Activated naive CD8-positive, alpha-beta T cell treated with anti-CD3 and anti-CD28 coated beads, Interleukin-2, amount 10 ng/mL, durations not matched to agents 7 days and 5 days (primary cell): ENCODE measurements around the gene AGTPBP1. TPM values are rescaled to one million over a fixed set of nuclear protein-coding genes. Genes with fewer than 3 reads are reported as not detected.

Source experiments
- ATAC-seq: fragments of 150-1000 bp; cut with Tn5 transposase; one replicate; pipeline ENCODE4 v1.10.0; 2021; ENCODE audit warnings: low read depth, moderate library complexity
- POLR2A ChIA-PET: fragments of 350-600 bp; sonication (Branson Sonifier 250); formaldehyde crosslinking; loops from one replicate; lab custom pipeline; 2021; ENCODE audit warnings: antibody characterized with exemption; lab: Charles Lee
- DNase-seq: peaks from one replicate; pipeline ENCODE4 v3.0.0; 2021
- H3K27ac Mint-ChIP-seq: one replicate; pipeline ENCODE4 v1.8.0; 2022; ENCODE audit warnings: mild to moderate bottlenecking, mixed read lengths
- H3K27me3 Mint-ChIP-seq: one replicate; pipeline ENCODE4 v1.8.0; 2022; ENCODE audit warnings: mild to moderate bottlenecking, moderate library complexity, mixed read lengths
- H3K36me3 Mint-ChIP-seq: one replicate; pipeline ENCODE4 v1.8.0; 2021; ENCODE audit warnings: mild to moderate bottlenecking, mixed read lengths
- H3K4me1 Mint-ChIP-seq: one replicate; pipeline ENCODE4 v1.8.0; 2021; ENCODE audit warnings: mixed read lengths
- H3K4me3 Mint-ChIP-seq: one replicate; pipeline ENCODE4 v1.8.0; 2022; ENCODE audit warnings: mild to moderate bottlenecking, moderate library complexity, mixed read lengths
- H3K9me3 Mint-ChIP-seq: one replicate; pipeline ENCODE4 v1.8.0; 2021; ENCODE audit warnings: mixed read lengths
- total RNA-seq, 2 experiments: library from RNA; stranded (reverse); gene quantifications; one replicate each; pipeline ENCODE4 v1.2.3, GENCODE V29; 2021

Gene AGTPBP1
- total RNA-seq, 2 experiments from 2014 or later: 42.6 to 46.7 TPM

DNA sequence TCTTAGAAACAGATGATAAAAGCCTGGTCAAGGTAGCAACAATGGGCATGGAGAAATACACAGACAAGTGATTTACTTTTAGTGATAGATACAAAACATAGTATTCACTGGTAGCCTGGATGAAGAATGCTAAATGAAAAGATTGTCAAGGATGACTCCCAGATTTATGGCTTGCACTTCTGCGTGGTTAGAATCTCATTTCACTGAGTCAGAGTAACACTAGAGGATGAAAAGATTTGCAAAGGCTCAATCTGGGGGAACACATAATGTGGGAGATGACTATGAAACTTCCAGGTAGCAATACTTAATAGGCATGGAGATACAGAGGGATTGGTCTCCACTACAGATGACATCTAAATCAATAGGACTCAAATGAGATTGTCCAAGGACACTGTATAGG is 38.4 kb downstream of the AGTPBP1 start:
- Mint-ChIP-seq H3K36me3 (peaks cover 26% of the 10 kb centered on the region), H3K27me3 (no peaks in the 10 kb centered on the region), H3K27ac (no peak overlapping the region), H3K4me1 (peaks cover 9% of the 10 kb centered on the region), H3K4me3 (no peak overlapping the region), H3K9me3 (peaks cover 3% of the 10 kb centered on the region)
- POLR2A ChIA-PET: no interaction called here
- ATAC-seq (no peak), DNase-seq (no peak)

DNA sequence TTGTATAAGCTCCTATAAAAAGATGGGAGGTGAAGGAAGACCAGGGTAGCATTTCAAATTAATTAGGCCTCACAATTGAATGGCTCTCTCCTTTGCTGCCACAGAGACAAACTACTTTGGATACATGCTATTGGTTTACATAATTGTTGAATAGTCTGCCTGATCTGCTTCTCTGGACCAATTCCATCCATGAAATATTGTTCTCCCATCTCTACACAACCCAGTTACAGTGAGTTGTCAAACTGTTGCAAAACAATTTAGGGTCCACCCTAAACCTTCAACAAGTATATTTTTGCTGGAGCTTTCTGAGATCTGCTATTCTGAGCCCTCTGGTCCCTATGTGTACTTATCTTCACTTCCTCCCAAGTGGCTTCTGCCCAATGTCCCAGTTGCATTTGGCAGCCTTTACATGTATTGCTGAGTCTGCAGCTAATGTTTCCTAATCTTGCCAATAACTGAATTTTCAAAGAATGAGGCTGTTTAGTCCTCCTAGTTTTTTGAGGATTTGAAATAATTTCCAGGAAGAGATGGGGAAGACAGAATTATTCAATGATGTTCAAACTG is 38.9 kb downstream of the AGTPBP1 start:
- DNase-seq: no peak
- Mint-ChIP-seq H3K27ac (no peak overlapping the region), H3K27me3 (no peaks in the 10 kb centered on the region), H3K36me3 (peaks cover 23% of the 10 kb centered on the region), H3K4me3 (no peak overlapping the region), H3K4me1 (peaks cover 9% of the 10 kb centered on the region), H3K9me3 (no peaks in the 10 kb centered on the region)
- POLR2A ChIA-PET: interaction anchor here (0.7 kb wide), 1 partner anchor 39 kb away, joined by 3 read pairs; no protein-coding TSS in a partner anchor
- ATAC-seq: no peak

DNA sequence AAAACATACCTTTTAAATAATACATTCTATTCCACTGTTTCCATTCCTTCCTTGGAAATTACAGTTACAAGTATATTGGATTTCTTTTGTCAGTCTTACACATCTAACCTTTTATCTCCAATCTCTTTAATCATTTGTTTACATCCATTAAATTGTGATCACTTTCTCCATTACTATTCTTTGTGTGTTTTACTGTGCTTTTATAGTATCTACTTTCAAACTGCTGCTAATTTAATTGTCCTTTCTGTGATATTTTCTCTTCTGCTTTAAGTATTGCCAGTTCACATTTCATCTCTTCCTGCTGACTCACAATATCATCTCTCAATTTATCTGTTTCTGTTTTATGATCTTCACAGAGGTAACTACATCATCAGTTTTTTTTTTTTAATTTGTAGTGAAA is 39.6 kb downstream of the AGTPBP1 start:
- Mint-ChIP-seq H3K36me3 (peaks cover 18% of the 10 kb centered on the region), H3K27me3 (no peaks in the 10 kb centered on the region), H3K4me3 (no peak overlapping the region), H3K4me1 (peaks cover 9% of the 10 kb centered on the region), H3K27ac (no peak overlapping the region), H3K9me3 (no peaks in the 10 kb centered on the region)
- ATAC-seq (no peak), DNase-seq (no peak)
- POLR2A ChIA-PET: interaction anchor here (0.7 kb wide), 1 partner anchor 39 kb away, joined by 3 read pairs; no protein-coding TSS in a partner anchor

DNA sequence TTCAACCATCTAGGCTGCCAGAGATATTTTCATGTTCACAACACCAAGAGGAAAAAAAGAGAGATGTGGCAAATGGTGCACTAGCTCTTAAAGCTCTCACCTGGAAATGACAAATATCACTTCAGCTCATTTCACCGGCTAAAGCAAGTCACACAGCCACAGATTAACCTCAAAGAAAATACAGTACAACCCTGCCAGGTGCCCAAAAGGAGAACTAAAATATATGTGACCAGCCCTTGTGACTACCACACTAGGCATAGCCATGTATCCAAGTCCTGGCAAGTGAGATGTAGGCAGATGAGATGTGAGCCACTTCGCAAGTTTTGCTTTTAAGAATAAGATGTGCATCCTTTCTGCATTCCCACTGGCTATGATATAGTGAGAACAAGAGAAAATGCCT is 41.4 kb downstream of the AGTPBP1 start:
- no peak for ATAC-seq
- H3K4me1 Mint-ChIP-seq: peaks cover 9% of the 10 kb centered on the region
- no peak overlapping the region for H3K4me3 Mint-ChIP-seq
- H3K27ac Mint-ChIP-seq: no peak overlapping the region
- peaks cover 13% of the 10 kb centered on the region for H3K36me3 Mint-ChIP-seq
- no peak for DNase-seq
- no peaks in the 10 kb centered on the region for H3K9me3 Mint-ChIP-seq
- POLR2A ChIA-PET: no interaction called here
- no peaks in the 10 kb centered on the region for H3K27me3 Mint-ChIP-seq

DNA sequence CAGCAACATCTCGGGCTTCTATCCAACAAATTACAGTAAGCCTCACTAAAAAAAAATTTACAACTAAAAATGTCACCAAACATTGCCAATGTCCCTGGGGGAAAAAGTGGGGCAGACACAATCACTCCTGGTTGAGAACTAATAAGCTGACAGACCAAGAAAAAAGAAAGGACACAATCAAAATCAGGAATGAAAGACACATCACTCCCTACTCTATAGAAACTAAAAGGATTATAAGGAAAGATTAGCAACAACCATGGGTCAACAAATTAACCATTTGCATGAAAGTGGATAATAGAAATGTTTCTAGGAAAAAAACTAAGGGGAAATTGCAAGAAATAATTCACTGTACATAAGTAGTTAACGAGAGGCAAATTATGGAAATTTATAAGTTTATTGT is 53.4 kb downstream of the AGTPBP1 start:
- no peaks in the 10 kb centered on the region for H3K27me3 Mint-ChIP-seq
- peaks cover 39% of the 10 kb centered on the region for H3K36me3 Mint-ChIP-seq
- DNase-seq (no peak), ATAC-seq (no peak)
- H3K4me1 Mint-ChIP-seq: no peaks in the 10 kb centered on the region
- H3K4me3 Mint-ChIP-seq: no peak overlapping the region
- H3K27ac Mint-ChIP-seq: no peak overlapping the region
- POLR2A ChIA-PET: no interaction called here
- peaks cover 2% of the 10 kb centered on the region for H3K9me3 Mint-ChIP-seq

DNA sequence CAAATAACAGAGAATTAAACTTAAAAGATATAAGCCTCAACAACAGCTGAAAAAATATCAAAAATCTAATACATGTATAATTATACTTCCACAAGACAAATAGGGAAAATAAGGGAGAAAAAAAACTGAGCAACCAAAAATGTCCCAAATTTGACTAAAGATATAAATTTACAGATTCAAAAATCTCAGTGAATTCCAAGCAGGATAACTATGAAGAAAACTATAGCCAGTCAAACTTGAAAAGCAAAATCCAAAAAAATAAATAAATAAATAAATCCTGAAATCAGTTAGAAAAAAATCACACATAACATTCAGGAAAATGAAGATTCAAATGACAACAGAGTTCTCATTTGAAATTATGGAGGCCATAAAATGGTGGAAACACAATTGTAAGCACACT is 56.7 kb downstream of the AGTPBP1 start:
- H3K27ac Mint-ChIP-seq: no peak overlapping the region

DNA sequence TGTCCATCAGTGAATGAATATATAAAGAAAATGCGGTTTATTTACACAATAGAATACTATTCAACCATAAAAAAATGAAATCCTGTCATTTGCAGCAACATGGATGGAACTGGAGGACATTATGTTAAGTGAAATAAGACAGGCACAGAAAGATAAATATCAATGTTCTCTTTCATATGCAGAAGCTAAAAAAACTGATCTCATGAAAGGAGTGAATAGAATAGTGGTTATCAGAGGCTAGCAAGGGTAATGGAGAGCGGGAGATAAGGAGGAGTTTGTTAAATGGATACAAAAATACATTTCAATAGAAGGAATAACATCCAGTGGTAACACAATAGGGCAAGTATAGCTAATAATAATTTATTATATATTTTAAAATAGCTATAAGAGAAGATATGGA is 65.0 kb downstream of the AGTPBP1 start:
- Mint-ChIP-seq H3K27me3 (no peaks in the 10 kb centered on the region), H3K27ac (no peak overlapping the region), H3K4me3 (no peak overlapping the region), H3K4me1 (peaks cover 2% of the 10 kb centered on the region), H3K9me3 (no peaks in the 10 kb centered on the region), H3K36me3 (peaks cover 13% of the 10 kb centered on the region)
- POLR2A ChIA-PET: no interaction called here
- ATAC-seq: no peak
- no peak for DNase-seq

More for the DNA sequence above, 56.7 kb downstream of the AGTPBP1 start:
- ATAC-seq: no peak
- POLR2A ChIA-PET: no interaction called here
- peaks cover 2% of the 10 kb centered on the region for H3K9me3 Mint-ChIP-seq
- H3K27me3 Mint-ChIP-seq: no peaks in the 10 kb centered on the region
- H3K4me3 Mint-ChIP-seq: no peak overlapping the region
- peaks cover 38% of the 10 kb centered on the region for H3K36me3 Mint-ChIP-seq
- H3K4me1 Mint-ChIP-seq: no peaks in the 10 kb centered on the region
- DNase-seq: no peak

DNA sequence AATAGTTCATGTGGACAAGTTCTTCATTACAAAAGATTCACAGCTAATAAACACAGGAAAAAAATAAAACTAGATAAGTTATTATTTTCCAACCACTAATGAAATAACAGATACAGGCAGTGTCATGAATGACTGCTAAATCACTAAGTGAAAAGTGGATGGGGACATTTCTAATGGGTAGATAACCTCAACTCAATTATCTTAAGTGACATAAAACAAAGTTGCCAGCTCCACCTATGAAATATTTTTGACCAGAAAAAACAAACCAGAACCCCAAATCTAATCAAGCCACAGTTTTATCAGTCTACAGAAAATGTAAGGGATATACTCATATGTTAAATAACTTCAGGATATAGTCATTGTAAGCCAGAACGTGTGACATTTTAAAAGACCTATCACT is 74.4 kb downstream of the AGTPBP1 start:
- H3K36me3 Mint-ChIP-seq: peaks cover 14% of the 10 kb centered on the region
- no peak for DNase-seq
- no peaks in the 10 kb centered on the region for H3K27me3 Mint-ChIP-seq
- no peak for ATAC-seq
- no peak overlapping the region for H3K27ac Mint-ChIP-seq
- H3K4me3 Mint-ChIP-seq: no peak overlapping the region
- no peaks in the 10 kb centered on the region for H3K9me3 Mint-ChIP-seq
- POLR2A ChIA-PET: no interaction called here
- H3K4me1 Mint-ChIP-seq: no peaks in the 10 kb centered on the region

DNA sequence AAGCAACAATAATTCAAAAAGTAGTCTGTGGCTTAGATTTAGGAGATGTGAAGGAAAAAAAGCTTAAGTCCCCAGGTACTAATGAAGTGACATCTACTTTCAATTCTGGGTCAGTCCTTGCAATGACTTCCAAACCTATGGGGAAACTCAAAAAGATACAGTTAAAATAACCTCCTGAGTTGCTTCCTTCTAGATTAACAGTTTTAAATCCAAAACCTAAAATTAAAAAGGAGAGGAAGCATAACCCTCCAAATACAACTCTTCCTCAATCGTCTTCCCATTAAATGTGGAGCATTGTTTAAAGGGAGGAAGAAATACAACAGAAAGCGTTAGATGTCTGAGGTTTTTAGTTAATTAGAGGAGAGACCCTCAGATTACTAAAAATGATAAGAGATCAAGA is 75.7 kb downstream of the AGTPBP1 start:
- no peak overlapping the region for H3K27ac Mint-ChIP-seq
- ATAC-seq (no peak), DNase-seq (no peak)
- H3K36me3 Mint-ChIP-seq: peaks cover 17% of the 10 kb centered on the region
- H3K4me3 Mint-ChIP-seq: no peak overlapping the region
- POLR2A ChIA-PET: no interaction called here
- H3K27me3 Mint-ChIP-seq: no peaks in the 10 kb centered on the region
- H3K9me3 Mint-ChIP-seq: no peaks in the 10 kb centered on the region
- H3K4me1 Mint-ChIP-seq: no peaks in the 10 kb centered on the region

DNA sequence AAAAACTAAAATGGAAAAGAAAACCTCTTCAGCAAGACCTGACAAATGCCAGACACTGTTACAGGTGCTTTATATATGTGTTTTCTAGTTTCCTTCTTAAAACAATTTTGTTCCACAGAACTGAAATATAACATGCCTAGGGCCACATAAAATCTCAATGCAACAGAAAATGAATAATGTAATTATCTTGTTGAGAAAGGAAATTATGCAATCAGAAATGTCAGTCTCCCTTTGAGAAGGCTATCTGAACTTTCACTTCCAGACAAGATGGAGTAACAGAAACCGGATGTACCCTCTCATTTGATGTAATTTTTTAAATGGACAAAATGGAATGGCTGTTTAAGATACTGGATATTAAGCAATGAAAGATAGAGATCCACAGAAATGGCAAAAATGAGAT is 79.2 kb downstream of the AGTPBP1 start:
- no peak overlapping the region for H3K27ac Mint-ChIP-seq
- POLR2A ChIA-PET: no interaction called here
- no peaks in the 10 kb centered on the region for H3K9me3 Mint-ChIP-seq
- ATAC-seq (no peak), DNase-seq (no peak)
- H3K4me1 Mint-ChIP-seq: no peaks in the 10 kb centered on the region
- no peaks in the 10 kb centered on the region for H3K27me3 Mint-ChIP-seq
- H3K36me3 Mint-ChIP-seq: peaks cover 12% of the 10 kb centered on the region
- no peak overlapping the region for H3K4me3 Mint-ChIP-seq

DNA sequence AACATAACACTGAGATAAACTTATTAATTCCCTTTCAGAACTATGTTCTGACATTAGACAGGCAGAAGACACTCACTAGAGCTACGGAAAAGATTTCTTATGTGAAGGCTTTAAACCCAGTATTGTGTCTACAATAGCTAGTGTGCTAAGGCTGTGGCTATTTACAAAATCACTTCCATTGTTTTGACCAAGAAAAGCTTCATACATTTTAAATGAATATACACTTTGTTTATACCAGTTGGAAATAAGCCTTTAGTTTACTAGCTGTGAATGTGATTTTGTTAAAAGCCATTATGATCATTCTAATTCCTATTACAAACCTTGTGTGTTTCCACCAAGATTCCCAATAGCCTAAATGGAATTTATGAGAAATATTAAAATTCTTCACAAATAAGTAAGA is 83.0 kb downstream of the AGTPBP1 start:
- no peak overlapping the region for H3K27ac Mint-ChIP-seq
- peaks cover 12% of the 10 kb centered on the region for H3K36me3 Mint-ChIP-seq
- no peak for ATAC-seq
- POLR2A ChIA-PET: interaction anchor here (0.5 kb wide), 1 partner anchor 315 kb away, joined by 3 read pairs; no protein-coding TSS in a partner anchor
- H3K9me3 Mint-ChIP-seq: no peaks in the 10 kb centered on the region
- DNase-seq: no peak
- no peak overlapping the region for H3K4me3 Mint-ChIP-seq
- no peaks in the 10 kb centered on the region for H3K27me3 Mint-ChIP-seq
- no peaks in the 10 kb centered on the region for H3K4me1 Mint-ChIP-seq

DNA sequence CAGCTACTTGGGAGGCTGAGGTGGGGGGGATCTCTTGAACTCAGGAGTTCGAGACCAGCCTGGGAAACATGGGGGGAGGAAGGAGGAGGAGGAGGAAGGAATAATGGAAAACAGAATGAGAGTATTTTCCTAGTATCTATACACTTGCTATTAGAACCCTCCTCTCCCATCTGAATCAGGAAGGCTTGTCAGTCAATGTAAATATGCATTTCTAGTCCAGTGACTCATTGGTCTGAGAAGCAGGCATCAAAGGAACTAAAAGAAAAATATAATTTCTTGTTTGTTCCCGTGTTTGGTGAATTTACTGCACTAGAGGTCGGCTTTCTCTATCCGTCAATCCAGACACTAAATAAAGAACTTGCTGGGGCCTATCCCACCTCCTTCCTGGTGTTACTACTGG is 88.6 kb downstream of the AGTPBP1 start:
- ATAC-seq (no peak), DNase-seq (no peak)
- Mint-ChIP-seq H3K36me3 (peaks cover 16% of the 10 kb centered on the region), H3K27ac (no peak overlapping the region), H3K27me3 (no peaks in the 10 kb centered on the region), H3K4me1 (no peaks in the 10 kb centered on the region), H3K9me3 (no peaks in the 10 kb centered on the region), H3K4me3 (no peak overlapping the region)
- POLR2A ChIA-PET: no interaction called here

DNA sequence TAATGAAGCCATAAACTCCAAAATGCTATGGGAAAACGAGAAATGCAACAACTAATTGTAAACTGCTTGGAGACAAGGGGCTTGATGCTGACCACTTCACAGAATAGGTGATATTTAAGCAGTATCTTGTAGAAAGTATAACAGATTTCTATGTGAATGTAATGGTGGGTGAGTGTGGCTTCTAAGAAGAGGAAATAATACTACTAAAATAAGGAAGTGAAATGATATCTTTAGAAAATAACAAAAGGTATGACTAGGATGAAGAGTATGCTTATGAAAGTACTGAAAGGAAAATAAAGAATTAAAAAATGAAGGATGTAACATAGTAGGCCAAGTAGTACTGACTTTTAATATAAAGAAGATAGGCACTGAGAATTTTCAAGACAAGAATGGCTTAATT is 94.2 kb downstream of the AGTPBP1 start:
- Mint-ChIP-seq H3K4me1 (no peaks in the 10 kb centered on the region), H3K9me3 (no peaks in the 10 kb centered on the region), H3K36me3 (peaks cover 18% of the 10 kb centered on the region), H3K27ac (no peak overlapping the region), H3K4me3 (no peak overlapping the region), H3K27me3 (no peaks in the 10 kb centered on the region)
- POLR2A ChIA-PET: no interaction called here
- no peak for ATAC-seq
- no peak for DNase-seq

DNA sequence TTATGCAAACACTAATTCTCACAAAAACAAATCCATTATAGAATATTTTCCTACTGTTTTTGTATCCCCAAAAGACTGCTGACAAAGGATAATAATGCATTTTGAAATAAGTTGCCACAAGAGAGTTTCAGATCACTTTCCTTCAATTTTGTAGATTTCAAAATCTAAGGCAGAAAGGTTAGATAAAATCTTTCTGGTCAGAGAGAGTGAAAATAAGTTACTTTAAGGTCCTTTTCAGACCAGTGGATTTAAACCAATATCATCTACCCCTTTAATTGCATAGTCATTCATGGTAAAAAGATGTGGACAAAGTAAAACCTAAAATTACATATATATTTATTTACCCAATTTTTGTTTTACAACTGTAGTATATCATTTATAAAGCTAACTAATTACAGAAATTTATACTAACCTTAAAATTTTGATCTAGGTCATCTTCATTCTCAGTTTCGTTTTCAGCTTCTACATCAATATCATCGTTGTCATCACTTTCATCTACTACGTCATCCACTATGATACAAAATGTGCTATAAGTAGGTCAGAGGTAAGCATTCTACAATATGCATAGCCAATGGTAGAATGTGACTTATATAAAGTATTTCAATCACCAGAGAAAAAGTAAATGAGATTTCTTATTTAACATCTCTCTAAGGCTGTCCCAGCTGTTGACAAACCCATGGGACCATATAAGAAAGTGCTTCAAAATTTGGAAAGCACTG is 95.7 kb downstream of the AGTPBP1 start:
- DNase-seq (no peak), ATAC-seq (no peak)
- H3K4me3 Mint-ChIP-seq: no peak overlapping the region
- no peak overlapping the region for H3K27ac Mint-ChIP-seq
- H3K4me1 Mint-ChIP-seq: no peaks in the 10 kb centered on the region
- POLR2A ChIA-PET: no interaction called here
- no peaks in the 10 kb centered on the region for H3K27me3 Mint-ChIP-seq
- no peaks in the 10 kb centered on the region for H3K9me3 Mint-ChIP-seq
- H3K36me3 Mint-ChIP-seq: peaks cover 23% of the 10 kb centered on the region
